Daoy (cell line): ENCODE measurements around the gene PASK. TPM values are rescaled to one million over a fixed set of nuclear protein-coding genes. Genes with fewer than 3 reads are reported as not detected.
A peak's percentile ranks its signal among the peaks of the same experiment; 100 is the strongest.

Experiments
- DNase-seq: peaks from one replicate; pipeline ENCODE4 v3.0.0-alpha.2; 2015; ENCODE audit warnings: low read depth
- total RNA-seq: library from RNA; depleted of rRNA; stranded (reverse); fragments of >200 nt; shearing (Covaris generic); gene quantifications from 2 replicates; pipeline ENCODE4 v1.2.3, GENCODE V29; 2014; rRNA removed

PASK gene
- total RNA-seq, 1 experiment from 2014 or later: 8.5 TPM

DNA sequence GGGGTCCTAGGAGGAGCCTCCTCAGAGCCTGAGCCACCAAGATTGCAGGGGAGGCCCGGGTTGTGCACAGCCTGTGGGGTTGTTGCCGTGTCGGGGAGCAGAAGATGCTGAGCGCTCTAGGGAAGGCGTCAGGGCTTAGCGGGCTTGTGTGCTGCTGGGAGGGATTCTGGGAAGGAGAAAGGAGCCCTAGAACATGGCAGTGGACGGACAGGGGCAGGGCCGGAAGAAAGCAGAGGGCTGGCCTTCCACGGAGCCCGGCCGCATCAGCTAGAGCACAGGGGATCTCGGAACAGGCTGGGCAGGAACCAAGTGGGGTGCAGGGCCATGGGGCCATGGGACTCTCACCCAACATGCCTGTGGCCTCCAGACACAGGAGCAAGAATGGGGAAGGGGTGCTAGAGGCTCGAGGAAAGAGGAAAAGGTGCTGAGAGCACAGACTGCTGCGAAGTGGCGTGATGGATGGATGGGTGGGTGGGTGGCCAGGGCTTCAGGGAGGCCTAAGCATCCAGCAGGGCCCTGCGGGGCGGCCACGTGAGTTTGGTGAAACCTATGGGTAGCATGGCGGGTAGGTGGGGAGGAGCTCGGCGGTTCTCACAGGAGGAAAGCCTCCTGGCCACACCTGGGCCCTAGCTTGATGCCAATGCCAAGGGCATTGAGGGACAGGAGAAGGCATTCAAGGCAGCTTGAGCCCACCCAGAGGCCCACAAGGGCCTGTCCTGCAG is 82.9 kb downstream of the PASK start:
- no peak for DNase-seq

- no peak for DNase-seq
These were observed 83.9 kb downstream of the PASK start for GRCh38 chr2:241065355-241065803.

DNA sequence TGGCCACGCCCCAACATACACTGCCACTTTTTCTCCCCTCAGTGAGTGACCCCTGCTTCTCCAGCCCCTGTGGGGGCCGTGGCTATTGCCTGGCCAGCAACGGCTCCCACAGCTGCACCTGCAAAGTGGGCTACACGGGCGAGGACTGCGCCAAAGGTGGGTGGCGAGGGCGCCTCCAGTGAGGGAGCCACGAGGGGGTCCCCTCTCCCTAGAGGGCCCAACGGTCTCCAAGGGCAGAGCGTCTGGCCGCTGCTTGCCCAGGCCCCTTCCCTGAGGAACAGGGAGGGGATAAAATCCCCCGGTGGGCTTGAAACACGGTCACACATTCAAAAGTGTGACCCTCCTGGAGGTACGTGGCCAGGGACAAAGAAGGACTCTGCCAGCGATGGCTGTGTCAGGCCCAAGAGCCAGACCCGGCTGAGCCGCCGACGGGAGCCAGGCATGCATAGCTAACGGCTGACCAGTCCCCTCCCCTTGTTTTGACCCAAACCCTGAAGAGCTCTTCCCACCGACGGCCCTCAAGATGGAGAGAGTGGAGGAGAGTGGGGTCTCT is 84.4 kb downstream of the PASK start:
- DNase-seq: no peak

GRCh38 chr2:241064008-241064801 is 85.1 kb downstream of the PASK start:
- peak; percentile 26 for DNase-seq

DNA sequence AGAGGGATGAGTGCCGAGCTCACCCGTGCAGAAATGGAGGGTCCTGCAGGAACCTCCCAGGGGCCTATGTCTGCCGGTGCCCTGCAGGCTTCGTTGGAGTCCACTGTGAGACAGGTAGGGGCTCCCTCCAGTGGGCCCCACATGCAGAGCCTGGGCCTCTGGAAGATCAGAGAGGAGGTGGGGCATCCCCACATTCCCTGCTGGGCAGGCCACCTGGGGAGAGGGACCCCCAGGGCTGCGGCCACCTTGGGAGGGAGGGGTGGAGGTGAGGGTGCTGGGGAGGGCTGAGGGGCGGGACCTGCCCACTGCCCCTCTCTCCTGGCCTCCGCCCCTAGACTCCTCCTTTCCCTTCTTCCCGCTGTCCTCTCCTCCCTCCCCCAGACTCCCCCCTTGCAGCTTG is 85.7 kb downstream of the PASK start:
- DNase-seq: no peak

DNA sequence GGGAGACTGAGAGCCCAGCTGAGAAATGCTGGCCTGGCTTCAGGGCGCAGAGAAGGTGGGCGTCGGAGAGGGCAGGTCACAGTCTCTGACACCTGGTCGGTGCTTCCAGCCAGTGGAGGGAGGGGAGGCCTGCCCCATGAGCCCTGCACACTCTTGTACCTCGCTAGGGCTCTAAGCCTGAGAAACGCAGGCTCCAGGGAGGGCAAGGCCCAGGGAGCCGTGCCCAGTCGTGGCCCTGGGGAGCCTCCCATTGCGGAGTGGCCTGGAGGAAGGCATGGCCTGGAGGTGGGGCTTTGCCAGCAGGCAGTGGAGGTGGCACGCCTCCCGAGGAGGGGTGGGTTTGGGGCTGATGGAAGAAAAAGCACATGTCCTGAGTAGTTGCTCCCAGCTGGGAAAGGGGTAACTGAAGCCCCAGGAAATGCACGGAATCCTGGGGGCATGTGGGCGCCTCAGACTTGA is 86.2 kb downstream of the PASK start:
- no peak for DNase-seq

GRCh38 chr2:241062389-241063092 is 86.7 kb downstream of the PASK start:
- no peak for DNase-seq

DNA sequence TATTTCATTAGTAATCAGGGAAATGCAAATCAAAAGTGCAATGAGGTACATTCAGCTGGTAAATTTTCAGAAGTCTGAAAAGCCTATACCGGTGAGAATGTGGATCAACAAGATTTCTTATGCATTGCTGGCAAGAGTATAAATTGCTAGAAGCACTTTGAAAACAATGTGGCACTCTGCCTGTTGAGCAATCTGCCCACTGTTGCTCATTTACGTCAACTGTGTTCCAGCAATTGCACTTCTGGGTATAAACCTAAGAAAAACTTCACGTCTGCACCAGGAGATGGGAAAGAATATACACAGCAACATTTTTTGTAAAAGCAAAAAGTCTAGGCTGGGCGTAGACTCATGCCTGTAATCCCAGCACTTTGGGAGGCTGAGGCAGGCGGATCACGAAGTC is 88.0 kb downstream of the PASK start:
- no peak for DNase-seq

Other genes starting within 250 kb of the PASK start
- not detected in 2 replicates for gene CROCC2, start 243.1 kb downstream of the PASK start, total RNA-seq
- gene SNED1, start 150.9 kb downstream of the PASK start, total RNA-seq: 0.06 and 3.2 TPM in 2 replicates
- gene MTERF4, start 47.2 kb downstream of the PASK start, total RNA-seq: 28.1 and 30.8 TPM in 2 replicates
- gene PPP1R7, start 995 bp upstream of the PASK start, total RNA-seq: 74.7 and 83.0 TPM in 2 replicates
- gene ANO7, start 39.2 kb upstream of the PASK start, total RNA-seq: 0.69 TPM in 1 of 2 replicates, not detected in the other
- 244 and 258 TPM in 2 replicates for gene HDLBP, start 166.2 kb upstream of the PASK start, total RNA-seq
- 244 and 328 TPM in 2 replicates for gene SEPTIN2, start 166.5 kb upstream of the PASK start, total RNA-seq
- 22.6 and 34.4 TPM in 2 replicates for gene FARP2, start 206.8 kb upstream of the PASK start, total RNA-seq